ENCODE results near the gene DDX53.

The DDX53 gene

GRCh38 chrX:23046443-23046842 lies 46.7 kb downstream of the DDX53 start:
- TF ChIP-seq, protein P1, sequence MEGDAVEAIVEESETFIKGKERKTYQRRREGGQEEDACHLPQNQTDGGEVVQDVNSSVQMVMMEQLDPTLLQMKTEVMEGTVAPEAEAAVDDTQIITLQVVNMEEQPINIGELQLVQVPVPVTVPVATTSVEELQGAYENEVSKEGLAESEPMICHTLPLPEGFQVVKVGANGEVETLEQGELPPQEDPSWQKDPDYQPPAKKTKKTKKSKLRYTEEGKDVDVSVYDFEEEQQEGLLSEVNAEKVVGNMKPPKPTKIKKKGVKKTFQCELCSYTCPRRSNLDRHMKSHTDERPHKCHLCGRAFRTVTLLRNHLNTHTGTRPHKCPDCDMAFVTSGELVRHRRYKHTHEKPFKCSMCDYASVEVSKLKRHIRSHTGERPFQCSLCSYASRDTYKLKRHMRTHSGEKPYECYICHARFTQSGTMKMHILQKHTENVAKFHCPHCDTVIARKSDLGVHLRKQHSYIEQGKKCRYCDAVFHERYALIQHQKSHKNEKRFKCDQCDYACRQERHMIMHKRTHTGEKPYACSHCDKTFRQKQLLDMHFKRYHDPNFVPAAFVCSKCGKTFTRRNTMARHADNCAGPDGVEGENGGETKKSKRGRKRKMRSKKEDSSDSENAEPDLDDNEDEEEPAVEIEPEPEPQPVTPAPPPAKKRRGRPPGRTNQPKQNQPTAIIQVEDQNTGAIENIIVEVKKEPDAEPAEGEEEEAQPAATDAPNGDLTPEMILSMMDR (IDR thresholded peaks at IDR 0.05; ENCODE audit: low read depth, low read length): no peak
- TF ChIP-seq EZH2phosphoT487 (IDR thresholded peaks at IDR 0.05; ENCODE audit: low read depth): no peak
- Histone ChIP-seq H3K27ac (ENCODE audit: low read length) (no peak overlapping the region), H3K79me2 (ENCODE audit: low read length) (no peaks in the 10 kb centered on the region), H2AFZ (ENCODE audit: low read depth, low read length) (no peak overlapping the region), H3K4me2 (ENCODE audit: low read length) (no peak overlapping the region), H3K4me1 (ENCODE audit: low read length) (peaks cover 15% of the 10 kb centered on the region), H3K9ac (ENCODE audit: low read length) (no peak overlapping the region), H3K4me3 (ENCODE audit: low read length) (no peak overlapping the region), H3K36me3 (replicated peaks; ENCODE audit: low read depth, low read length) (no peaks in the 10 kb centered on the region), H3K27me3 (ENCODE audit: low read depth, low read length) (no peaks in the 10 kb centered on the region), H3K9me3 (ENCODE audit: insufficient read depth, low read length) (no peaks in the 10 kb centered on the region), H4K20me1 (ENCODE audit: insufficient read depth, low read length) (no peaks in the 10 kb centered on the region)

GRCh38 chrX:23048806-23049573 lies 49.2 kb downstream of the DDX53 start:
- H2AFZ ChIP-seq (ENCODE audit: low read depth, low read length): no peak overlapping the region
- H3K9ac ChIP-seq (ENCODE audit: low read length): no peak overlapping the region
- no peak overlapping the region for H3K4me3 ChIP-seq (ENCODE audit: low read length)
- TF ChIP-seq, protein P1 (IDR thresholded peaks at IDR 0.05; ENCODE audit: low read depth, low read length): no peak
- no peak for TF ChIP-seq EZH2phosphoT487 (IDR thresholded peaks at IDR 0.05; ENCODE audit: low read depth)
- no peaks in the 10 kb centered on the region for H3K27me3 ChIP-seq (ENCODE audit: low read depth, low read length)
- H3K79me2 ChIP-seq (ENCODE audit: low read length): no peaks in the 10 kb centered on the region
- H3K9me3 ChIP-seq (ENCODE audit: insufficient read depth, low read length): no peaks in the 10 kb centered on the region
- H3K36me3 ChIP-seq (replicated peaks; ENCODE audit: low read depth, low read length): no peaks in the 10 kb centered on the region
- H3K4me2 ChIP-seq (ENCODE audit: low read length): peak overlapping the region; percentile 43
- peaks cover 15% of the 10 kb centered on the region for H3K4me1 ChIP-seq (ENCODE audit: low read length)
- H4K20me1 ChIP-seq (ENCODE audit: insufficient read depth, low read length): no peaks in the 10 kb centered on the region
- no peak overlapping the region for H3K27ac ChIP-seq (ENCODE audit: low read length)

GRCh38 chrX:23052324-23052723 lies 52.6 kb downstream of the DDX53 start:
- no peaks in the 10 kb centered on the region for H4K20me1 ChIP-seq (ENCODE audit: insufficient read depth, low read length)
- no peaks in the 10 kb centered on the region for H3K9me3 ChIP-seq (ENCODE audit: insufficient read depth, low read length)
- H3K4me3 ChIP-seq (ENCODE audit: low read length): no peak overlapping the region
- peaks cover 15% of the 10 kb centered on the region for H3K4me1 ChIP-seq (ENCODE audit: low read length)
- no peak for TF ChIP-seq EZH2phosphoT487 (IDR thresholded peaks at IDR 0.05; ENCODE audit: low read depth)
- TF ChIP-seq, protein P1 (IDR thresholded peaks at IDR 0.05; ENCODE audit: low read depth, low read length): no peak
- H3K79me2 ChIP-seq (ENCODE audit: low read length): no peaks in the 10 kb centered on the region
- H2AFZ ChIP-seq (ENCODE audit: low read depth, low read length): no peak overlapping the region
- no peak overlapping the region for H3K27ac ChIP-seq (ENCODE audit: low read length)
- H3K27me3 ChIP-seq (ENCODE audit: low read depth, low read length): no peaks in the 10 kb centered on the region
- no peak overlapping the region for H3K9ac ChIP-seq (ENCODE audit: low read length)
- H3K36me3 ChIP-seq (replicated peaks; ENCODE audit: low read depth, low read length): no peaks in the 10 kb centered on the region
- H3K4me2 ChIP-seq (ENCODE audit: low read length): no peak overlapping the region

Data from OCI-LY3 (cell line).